NCI-H187 treated with DMSO at 0.1 percent for 48 hours (cell line): Measurements from ENCODE around the gene APEH.

ENCODE experiments used
- DNase-seq: peaks from one replicate; lab custom pipeline; 2025; lab: John Stamatoyannopoulos, UW

The APEH gene

DNA sequence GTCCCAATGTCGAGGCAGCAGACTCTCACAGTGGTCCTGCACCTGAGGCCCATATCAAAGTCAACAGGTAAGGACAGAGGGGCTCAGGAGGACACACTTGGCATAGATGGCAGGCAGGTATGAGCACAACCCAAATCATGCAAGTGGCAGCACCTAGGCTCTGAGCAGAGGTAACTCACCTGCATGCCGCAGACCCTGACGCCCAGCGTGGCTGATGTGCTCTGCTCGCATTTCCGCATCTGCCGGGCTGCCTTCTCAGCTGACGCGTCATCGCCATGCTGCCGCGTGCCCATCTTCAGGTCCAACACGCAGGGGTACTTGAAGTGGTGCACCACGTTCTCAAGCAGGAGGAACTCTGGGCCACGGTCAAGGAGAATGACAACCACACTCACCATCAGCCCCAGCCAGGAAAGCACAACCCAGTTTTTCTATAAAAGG, 53.8 kb downstream of the APEH start:
- DNase-seq, result no peak

DNA sequence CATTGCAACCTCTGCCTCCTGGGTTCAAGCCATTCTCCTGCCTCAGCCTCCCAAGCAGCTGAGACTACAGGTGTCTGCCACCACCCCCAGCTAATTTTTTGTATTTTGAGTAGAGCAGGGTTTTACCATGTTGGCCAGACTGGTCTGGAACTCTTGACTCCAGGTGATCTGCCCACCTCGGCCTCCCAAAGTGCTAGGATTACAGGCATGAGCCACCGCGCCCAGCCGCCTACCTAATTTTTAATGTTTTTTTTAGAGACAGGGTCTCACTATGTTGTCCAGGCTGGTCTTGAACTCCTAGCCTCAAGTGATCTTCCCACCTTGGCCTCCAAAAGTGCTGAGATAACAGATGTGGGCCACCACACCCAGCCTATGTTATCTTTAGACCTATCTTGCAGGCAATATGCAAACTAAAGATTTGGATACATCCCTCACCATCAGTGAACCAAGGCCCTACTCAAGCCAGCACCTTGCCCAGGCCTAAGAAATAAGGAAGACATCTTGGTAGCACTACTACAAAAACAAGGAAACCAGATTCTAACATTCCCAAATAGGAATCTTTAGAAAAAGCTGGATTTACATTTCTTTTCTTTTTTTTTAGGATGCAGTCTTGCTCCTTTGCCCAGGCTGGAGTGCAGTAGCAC, 55.9 kb downstream of the APEH start:
- DNase-seq, result no peak

DNA sequence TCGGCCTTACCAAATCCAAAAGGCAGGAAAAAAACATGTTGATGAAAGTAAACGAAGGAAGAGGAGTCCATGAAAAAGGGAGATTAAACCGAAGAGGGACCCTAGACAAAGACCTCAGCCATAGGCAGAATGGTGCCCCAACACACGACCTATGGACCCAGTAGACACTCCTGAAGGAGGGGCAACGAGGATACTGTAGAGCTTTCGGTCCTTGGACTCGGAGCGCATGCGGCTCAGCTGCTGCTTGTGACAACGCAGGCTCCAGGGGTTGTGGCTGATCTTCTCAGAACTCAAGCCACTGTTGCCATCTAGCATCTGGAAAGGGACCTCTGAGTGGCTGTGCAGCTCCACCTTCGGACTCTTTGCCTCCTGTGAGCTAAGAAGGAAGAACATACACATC, 58.4 kb downstream of the APEH start:
- no peak for DNase-seq

DNA sequence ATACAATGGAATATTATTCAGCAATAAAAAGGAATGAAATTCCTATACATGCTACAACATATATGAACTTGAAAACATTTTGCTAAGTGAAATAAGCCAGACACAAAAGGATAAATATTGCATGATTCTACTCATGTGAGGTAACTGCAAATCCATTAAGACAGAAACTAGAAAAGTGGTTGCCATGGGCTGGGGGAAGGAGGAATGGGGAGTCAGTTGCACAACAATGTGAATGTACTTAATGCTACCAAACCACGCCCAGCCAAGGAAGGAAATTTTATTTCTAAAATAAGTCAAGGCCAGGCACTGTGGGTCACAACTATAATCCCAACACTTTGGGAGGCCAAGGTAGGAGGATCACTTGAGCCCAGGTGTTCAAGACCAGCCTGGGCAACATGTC, 59.4 kb downstream of the APEH start:
- DNase-seq, result no peak
